H1 (cell line): ENCODE data around the gene HS6ST3. TPM values are rescaled to one million over a fixed set of nuclear protein-coding genes. Genes with fewer than 3 reads are reported as not detected.

ENCODE experiments used
- ASH2L ChIP-seq: fragments of 200-600, 300-600 bp; sonication (generic); IDR thresholded peaks from one replicate; pipeline ENCODE4 v1.7.1; 2017; ENCODE audit warnings: low read length
- BACH1 ChIP-seq: IDR thresholded peaks from 2 replicates; pipeline ENCODE4 v1.6.1; 2012; ENCODE audit warnings: low read length, improper control_type of control experiment
- CHD1 ChIP-seq: IDR thresholded peaks from 2 replicates; pipeline ENCODE4 v1.6.1; 2012; ENCODE audit warnings: low read depth, low read length, improper control_type of control experiment
- EGR1 ChIP-seq: IDR thresholded peaks from 2 replicates; pipeline ENCODE4 v1.6.1; 2011; ENCODE audit warnings: low read depth, low read length, borderline replicate concordance
- EP300 ChIP-seq, 2 experiments: IDR thresholded peaks; 1 replicate in 1 of 2; 2 replicates in 1 of 2; pipeline ENCODE4 v1.6.1; 2011 to 2012; ENCODE audit warnings: low read depth in 2 of 2, low read length in 2 of 2, mild to moderate bottlenecking in 2 of 2, borderline replicate concordance in 1 of 2, inconsistent platforms in 1 of 2, moderate library complexity in 1 of 2
- FOSL1 ChIP-seq: IDR thresholded peaks from 2 replicates; pipeline ENCODE4 v1.6.1; 2011; ENCODE audit warnings: mild to moderate bottlenecking, low read depth, low read length, moderate library complexity; ENCODE audit not compliant: insufficient read depth
- GABPA ChIP-seq: IDR thresholded peaks from 2 replicates; pipeline ENCODE4 v1.6.1; 2011; ENCODE audit warnings: mild to moderate bottlenecking, low read length, moderate library complexity, borderline replicate concordance; ENCODE audit not compliant: insufficient read depth
- HDAC2 ChIP-seq, 2 experiments: fragments of 300-600 bp in 1 of 2; sonication (generic) in 1 of 2; IDR thresholded peaks; 2 replicates each; pipeline ENCODE4 v1.6.1; 2011 to 2012; ENCODE audit warnings: low read depth in 2 of 2, low read length in 2 of 2, mild to moderate bottlenecking in 2 of 2, moderate library complexity in 2 of 2, borderline replicate concordance in 1 of 2, inconsistent platforms in 1 of 2
- KDM1A ChIP-seq: fragments of 200-600, 300-600 bp; sonication (generic); IDR thresholded peaks from 2 replicates; pipeline ENCODE4 v1.7.1; 2016; ENCODE audit warnings: mild to moderate bottlenecking, low read length, borderline replicate concordance
- KDM5A ChIP-seq: fragments of 200-600 bp; IDR thresholded peaks from 2 replicates; pipeline ENCODE4 v1.7.1; 2012; ENCODE audit warnings: mild to moderate bottlenecking, low read length, inconsistent platforms, mixed read lengths
- NANOG ChIP-seq: IDR thresholded peaks from 2 replicates; pipeline ENCODE4 v1.6.1; 2011; ENCODE audit warnings: low read length, low read depth, mild to moderate bottlenecking, inconsistent platforms; ENCODE audit not compliant: insufficient read depth, poor library complexity, severe bottlenecking
- PHF8 ChIP-seq: fragments of 200-600 bp; sonication (generic); conservative IDR thresholded peaks from 2 replicates; pipeline ENCODE4 v1.7.1; 2012; ENCODE audit warnings: low read depth, mild to moderate bottlenecking, inconsistent platforms, low read length, moderate library complexity
- POLR2A ChIP-seq, 2 experiments: IDR thresholded peaks; 1 replicate in 1 of 2; 2 replicates in 1 of 2; pipeline ENCODE4 v1.6.1; 2011; ENCODE audit warnings: low read depth in 2 of 2, low read length in 2 of 2, mild to moderate bottlenecking in 2 of 2; ENCODE audit errors: control extremely low read depth in 1 of 2
- POLR2AphosphoS5 ChIP-seq: IDR thresholded peaks from 2 replicates; pipeline ENCODE4 v1.6.1; 2011; ENCODE audit warnings: low read depth, low read length
- RFX5 ChIP-seq: IDR thresholded peaks from 2 replicates; pipeline ENCODE4 v1.6.1; 2011; ENCODE audit warnings: low read depth, low read length, improper control_type of control experiment, borderline replicate concordance
- SIN3A ChIP-seq, 2 experiments: IDR thresholded peaks in 1 of 2; conservative IDR thresholded peaks in 1 of 2; 2 replicates each; pipeline ENCODE4 v1.6.1; 2011 to 2012; ENCODE audit warnings: low read length in 2 of 2, improper control_type of control experiment in 1 of 2, low read depth in 1 of 2, mild to moderate bottlenecking in 1 of 2
- SP1 ChIP-seq: IDR thresholded peaks from 2 replicates; pipeline ENCODE4 v1.6.1; 2011; ENCODE audit warnings: low read depth, low read length
- SUZ12 ChIP-seq: fragments of 200-600 bp; sonication (generic); IDR thresholded peaks from 2 replicates; pipeline ENCODE4 v1.6.1; 2012; ENCODE audit warnings: mild to moderate bottlenecking, inconsistent platforms, low read length, moderate library complexity, mixed read lengths
- TAF1 ChIP-seq: IDR thresholded peaks from 2 replicates; pipeline ENCODE4 v1.6.1; 2011; ENCODE audit warnings: mild to moderate bottlenecking, low read depth, low read length
- TAF7 ChIP-seq: optimal IDR thresholded peaks from 2 replicates; pipeline ENCODE3; 2011; ENCODE audit warnings: low read depth, mild to moderate bottlenecking, inconsistent platforms, low read length, moderate library complexity, borderline replicate concordance
- ZNF274 ChIP-seq: IDR thresholded peaks from 2 replicates; pipeline ENCODE4 v1.7.0; 2012; ENCODE audit warnings: low read length, borderline replicate concordance; ENCODE audit errors: extremely low read depth
- polyA plus RNA-seq, 7 experiments: library from polyadenylated mRNA; depleted of rRNA in 3 of 7; stranded (reverse) in 5 of 7; unstranded in 2 of 7; fragments of >200 nt in 5 of 7; fragments of 200-250 nt in 2 of 7; gene quantifications; 1 replicate in 5 of 7; 2 replicates in 1 of 7; 4 replicates in 1 of 7; pipeline versions ENCODE4 v1.2.1 to v1.2.3, GENCODE V29; 2011 to 2013; ENCODE audit warnings: missing spikeins in 2 of 7, mixed read lengths in 2 of 7
- total RNA-seq: library from RNA; stranded (reverse); fragmentation: NEBNext Ultra II Directional; extraction: Animal tissue kit (Norgen Biotek cat#: 25700); gene quantifications from 2 replicates; pipeline ENCODE4 v1.2.1, GENCODE V29; 2021
- TF ChIP-seq, protein P1 (sequence below): IDR thresholded peaks from 2 replicates; pipeline ENCODE4 v1.6.1; 2011; ENCODE audit warnings: low read length, improper control_type of control experiment

The HS6ST3 gene
- total and polyA plus RNA-seq, 2 of the 8 experiments (the other 6 are each of a cell fraction or from before 2014, with no cell fraction given) = 0.45 to 1.2 TPM

- TF ChIP-seq BACH1 (no peak), NANOG (no peak), PHF8 (no peak), KDM1A (no peak), RFX5 (no peak), ZNF274 (no peak), SP1 (0 out of 2 replicates have a peak, but pooled peaks have one; percentile 36), KDM5A (no peak), HDAC2 (IDR thresholded peaks at IDR 0.05; ENCODE audit: borderline replicate concordance in 1 of 2, low read depth in 2 of 2, low read length in 2 of 2) (0 out of 4 replicates have a peak, but pooled peaks of 1 of the 2 experiments have one; percentile 13), ASH2L (no peak), CHD1 (no peak), SUZ12 (no peak), TAF7 (peak; percentile 33), FOSL1 (no peak), GABPA (no peak), EP300 (IDR thresholded peaks at IDR 0.05; ENCODE audit: borderline replicate concordance in 1 of 2, low read depth in 2 of 2, low read length in 2 of 2) (peak in 1 of 2 experiments; percentile 72; a peak in 2 of 3 replicates), SIN3A (conservative IDR thresholded peaks at IDR 0.05 in 1 of 2, IDR thresholded peaks at IDR 0.05 in 1 of 2; ENCODE audit: low read depth in 1 of 2, low read length in 2 of 2) (no peak), POLR2AphosphoS5 (no peak), TAF1 (no peak), POLR2A (IDR thresholded peaks at IDR 0.05; ENCODE audit: control extremely low read depth in 1 of 2, low read depth in 2 of 2, low read length in 2 of 2) (peak in 1 of 2 experiments; percentile 49; a peak in 1 of 3 replicates), EGR1 (no peak)
- TF ChIP-seq, protein P1, sequence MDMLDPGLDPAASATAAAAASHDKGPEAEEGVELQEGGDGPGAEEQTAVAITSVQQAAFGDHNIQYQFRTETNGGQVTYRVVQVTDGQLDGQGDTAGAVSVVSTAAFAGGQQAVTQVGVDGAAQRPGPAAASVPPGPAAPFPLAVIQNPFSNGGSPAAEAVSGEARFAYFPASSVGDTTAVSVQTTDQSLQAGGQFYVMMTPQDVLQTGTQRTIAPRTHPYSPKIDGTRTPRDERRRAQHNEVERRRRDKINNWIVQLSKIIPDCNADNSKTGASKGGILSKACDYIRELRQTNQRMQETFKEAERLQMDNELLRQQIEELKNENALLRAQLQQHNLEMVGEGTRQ = no peak
Observed at GRCh38 chr13:96294930-96295881, 205.3 kb downstream of the HS6ST3 start (continued).
